Measurements from ENCODE around the gene AREL1. TPM values are rescaled to one million over a fixed set of nuclear protein-coding genes. Genes with fewer than 3 reads are reported as not detected.

AREL1 gene
- total and polyA plus RNA-seq, 10 of the 15 experiments (the other 5 are each of a cell fraction or from before 2014, with no cell fraction given), result 6.2 to 40.4 (median 23.7) TPM

DNA sequence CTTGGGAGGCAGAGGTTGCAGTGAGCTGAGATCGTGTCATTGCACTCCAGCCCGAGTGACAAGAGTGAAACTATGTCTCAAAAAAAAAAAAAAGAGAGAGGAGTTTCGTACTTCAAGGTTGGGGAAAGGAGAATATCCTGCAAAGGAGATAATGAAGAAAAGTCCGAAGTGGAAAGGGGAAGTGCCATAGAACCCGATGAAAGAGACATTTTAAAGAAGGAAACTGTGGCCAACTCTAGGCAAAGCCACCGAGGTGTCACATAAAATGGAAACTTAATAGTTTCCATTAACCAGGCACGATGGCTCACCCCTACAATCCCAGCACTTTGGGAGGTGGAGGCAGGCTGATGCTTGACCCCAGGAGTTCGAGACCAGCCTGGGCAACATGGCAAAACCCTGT lies 85.8 kb downstream of the AREL1 start:
- 4% methylated on average over 7 of the region's 8 CpGs for WGBS (ENCODE audit: insufficient coverage, insufficient replicate concordance, low lambda C conversion rate, missing lambda C conversion rate)
- H3K4me3 ChIP-seq, result no peak overlapping the region
- ChIA-PET RAD21 (ENCODE audit: unreplicated experiment) (no interaction called here), SMC1A (ENCODE audit: uncharacterized antibody, unreplicated experiment) (interaction anchor here (0.5 to 1.3 kb wide), 2 partner anchors 8 to 127 kb away, joined by 3 to 5 read pairs; no protein-coding TSS in a partner anchor), POLR2A (no interaction called here), CTCF (interaction anchor here (0.7 to 1.8 kb wide), 4 partner anchors 14 to 231 kb away, joined by 3 to 12 read pairs (median 4); no protein-coding TSS in a partner anchor)
- no peaks in the 10 kb centered on the region for H3K9me3 ChIP-seq (replicated peaks; ENCODE audit: control insufficient read depth, insufficient read depth, low read length)
- FAIRE-seq (no peak), DNase-seq (ENCODE audit: low read depth, low spot score) (no peak), ATAC-seq (peak; percentile 40)
- no peaks in the 10 kb centered on the region for H3K4me1 ChIP-seq (ENCODE audit: control insufficient read depth, insufficient read depth, low read length)
- in situ Hi-C loops (cut with MboI) (no loop called here), intact Hi-C loops (cut with micrococcal nuclease; ENCODE audit: unreplicated experiment) (no loop called here)
- BruUV-seq (replicated peaks), result no TSS peak
- H2AFZ ChIP-seq (ENCODE audit: control insufficient read depth, low read depth, low read length), result no peak overlapping the region
- no peaks in the 10 kb centered on the region for H3K79me2 ChIP-seq (ENCODE audit: control insufficient read depth, insufficient read depth, low read length)
- TF ChIP-seq SPI1 (IDR thresholded peaks at IDR 0.05; ENCODE audit: borderline replicate concordance, insufficient read depth, low read depth, low read length), result peak; percentile 77; the same call in 1 of the 2 replicates
- TF ChIP-seq IKZF2 (IDR thresholded peaks at IDR 0.05), result peak in 1 of 2 experiments; percentile 30; a peak in 2 of 4 replicates
- TF ChIP-seq PML (IDR thresholded peaks at IDR 0.05; ENCODE audit: low read length), result no peak
- TF ChIP-seq EGR1 (IDR thresholded peaks at IDR 0.05; ENCODE audit: borderline replicate concordance in 1 of 2, low read depth in 2 of 2, low read length in 2 of 2), result no peak
- no peak for TF ChIP-seq ESRRA (IDR thresholded peaks at IDR 0.05; ENCODE audit: low read length)
- no peak for TF ChIP-seq MEF2A (IDR thresholded peaks at IDR 0.05; ENCODE audit: insufficient read depth, low read depth, low read length)
- TF ChIP-seq FOXM1 (IDR thresholded peaks at IDR 0.05; ENCODE audit: low read depth, low read length), result no peak
- no peaks in the 10 kb centered on the region for H3K36me3 ChIP-seq (ENCODE audit: control insufficient read depth in 2 of 2, insufficient read depth in 2 of 2, low read length in 1 of 2)
- no peak overlapping the region for H3K27ac ChIP-seq (ENCODE audit: control insufficient read depth, insufficient read depth)
- H3K27me3 ChIP-seq (replicated peaks in 1 of 2; ENCODE audit: control insufficient read depth in 2 of 2, insufficient read depth in 2 of 2, low read length in 1 of 2), result no peaks in the 10 kb centered on the region
- H3K4me2 ChIP-seq (ENCODE audit: control insufficient read depth, insufficient read depth), result no peak overlapping the region; the same call in 1 of the 2 replicates
- no peak overlapping the region for H3K9ac ChIP-seq (ENCODE audit: control insufficient read depth, insufficient read depth, low read length)
- no peaks in the 10 kb centered on the region for H4K20me1 ChIP-seq (ENCODE audit: control insufficient read depth, insufficient read depth)

DNA sequence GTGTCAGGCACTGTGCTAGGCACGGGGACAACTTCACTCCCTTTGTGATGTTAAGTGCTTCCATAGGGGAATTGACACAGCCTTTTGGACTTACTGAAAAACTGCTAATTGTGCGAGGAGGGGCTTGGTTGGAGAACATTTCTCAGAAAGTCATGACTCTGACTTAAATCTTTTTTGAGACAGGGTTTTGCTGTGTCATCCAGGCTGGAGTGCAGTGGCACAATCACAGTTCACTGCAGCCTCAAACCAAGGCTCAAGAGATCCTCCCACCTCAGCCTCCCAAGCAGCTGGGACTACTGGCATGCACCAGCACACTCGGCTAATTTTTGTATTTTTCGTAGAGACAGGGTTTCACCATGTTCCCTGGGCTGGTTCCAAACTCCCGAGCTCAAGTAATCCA lies 90.6 kb downstream of the AREL1 start:
- 21% methylated on average over 5 of the region's 5 CpGs for WGBS (ENCODE audit: insufficient coverage, insufficient replicate concordance, low lambda C conversion rate, missing lambda C conversion rate)
- RAD21 ChIA-PET (ENCODE audit: unreplicated experiment), result no interaction called here
- H2AFZ ChIP-seq (ENCODE audit: control insufficient read depth, low read depth, low read length), result no peak overlapping the region
- CTCF ChIA-PET, result interaction anchor here (0.6 to 1.8 kb wide), 2 partner anchors 10 to 68 kb away, joined by 3 to 6 read pairs; partner anchors contain the start of gene LTBP2
- in situ Hi-C loops (cut with MboI), result no loop called here
- intact Hi-C loops (cut with micrococcal nuclease; ENCODE audit: unreplicated experiment), result no loop called here
- no peak overlapping the region for H3K27ac ChIP-seq (ENCODE audit: control insufficient read depth, insufficient read depth)
- no TSS peak for BruUV-seq (replicated peaks)
- no peaks in the 10 kb centered on the region for H3K79me2 ChIP-seq (ENCODE audit: control insufficient read depth, insufficient read depth, low read length)
- H3K4me2 ChIP-seq (ENCODE audit: control insufficient read depth, insufficient read depth), result no peak overlapping the region
- no peaks in the 10 kb centered on the region for H3K36me3 ChIP-seq (ENCODE audit: control insufficient read depth in 2 of 2, insufficient read depth in 2 of 2, low read length in 1 of 2)
- DNase-seq (ENCODE audit: low read depth, low spot score) (no peak), ATAC-seq (no peak), FAIRE-seq (no peak)
- no peak overlapping the region for H3K4me3 ChIP-seq
- H3K4me1 ChIP-seq (ENCODE audit: control insufficient read depth, insufficient read depth, low read length), result peaks cover 10% of the 10 kb centered on the region
- H3K9ac ChIP-seq (ENCODE audit: control insufficient read depth, insufficient read depth, low read length), result no peak overlapping the region
- no peaks in the 10 kb centered on the region; a peak in 1 of 4 replicates for H3K27me3 ChIP-seq (replicated peaks in 1 of 2; ENCODE audit: control insufficient read depth in 2 of 2, insufficient read depth in 2 of 2, low read length in 1 of 2)
- SMC1A ChIA-PET (ENCODE audit: uncharacterized antibody, unreplicated experiment), result no interaction called here
- no peaks in the 10 kb centered on the region for H3K9me3 ChIP-seq (replicated peaks; ENCODE audit: control insufficient read depth, insufficient read depth, low read length)
- POLR2A ChIA-PET, result no interaction called here
- no peaks in the 10 kb centered on the region for H4K20me1 ChIP-seq (ENCODE audit: control insufficient read depth, insufficient read depth)
- TF ChIP-seq ZNF384 (IDR thresholded peaks at IDR 0.05; ENCODE audit: borderline replicate concordance, low read depth, low read length) (no peak), TARDBP (IDR thresholded peaks at IDR 0.05; ENCODE audit: borderline replicate concordance) (no peak), ATF7 (IDR thresholded peaks at IDR 0.05; ENCODE audit: low read depth) (no peak), STAT3 (IDR thresholded peaks at IDR 0.05; ENCODE audit: low read depth, low read length) (no peak), PML (IDR thresholded peaks at IDR 0.05; ENCODE audit: low read length) (no peak), ZNF24 (IDR thresholded peaks at IDR 0.05) (no peak), MTA3 (IDR thresholded peaks at IDR 0.05; ENCODE audit: borderline replicate concordance, low read length) (no peak), DPF2 (IDR thresholded peaks at IDR 0.05) (no peak), NFYB (IDR thresholded peaks at IDR 0.05; ENCODE audit: insufficient read depth, low read depth, low read length) (no peak), MXI1 (IDR thresholded peaks at IDR 0.05; ENCODE audit: low read depth, low read length) (no peak)
- TF ChIP-seq, protein P1, sequence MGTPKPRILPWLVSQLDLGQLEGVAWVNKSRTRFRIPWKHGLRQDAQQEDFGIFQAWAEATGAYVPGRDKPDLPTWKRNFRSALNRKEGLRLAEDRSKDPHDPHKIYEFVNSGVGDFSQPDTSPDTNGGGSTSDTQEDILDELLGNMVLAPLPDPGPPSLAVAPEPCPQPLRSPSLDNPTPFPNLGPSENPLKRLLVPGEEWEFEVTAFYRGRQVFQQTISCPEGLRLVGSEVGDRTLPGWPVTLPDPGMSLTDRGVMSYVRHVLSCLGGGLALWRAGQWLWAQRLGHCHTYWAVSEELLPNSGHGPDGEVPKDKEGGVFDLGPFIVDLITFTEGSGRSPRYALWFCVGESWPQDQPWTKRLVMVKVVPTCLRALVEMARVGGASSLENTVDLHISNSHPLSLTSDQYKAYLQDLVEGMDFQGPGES (IDR thresholded peaks at IDR 0.05), result no peak
- TF ChIP-seq, protein P2, sequence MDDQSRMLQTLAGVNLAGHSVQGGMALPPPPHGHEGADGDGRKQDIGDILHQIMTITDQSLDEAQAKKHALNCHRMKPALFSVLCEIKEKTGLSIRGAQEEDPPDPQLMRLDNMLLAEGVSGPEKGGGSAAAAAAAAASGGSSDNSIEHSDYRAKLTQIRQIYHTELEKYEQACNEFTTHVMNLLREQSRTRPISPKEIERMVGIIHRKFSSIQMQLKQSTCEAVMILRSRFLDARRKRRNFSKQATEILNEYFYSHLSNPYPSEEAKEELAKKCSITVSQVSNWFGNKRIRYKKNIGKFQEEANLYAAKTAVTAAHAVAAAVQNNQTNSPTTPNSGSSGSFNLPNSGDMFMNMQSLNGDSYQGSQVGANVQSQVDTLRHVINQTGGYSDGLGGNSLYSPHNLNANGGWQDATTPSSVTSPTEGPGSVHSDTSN (IDR thresholded peaks at IDR 0.05; ENCODE audit: insufficient replicate concordance, low read depth, low read length), result no peak

All from GM12878 (cell line).